Breast epithelium (tissue), 3 donors: ENCODE measurements around the gene SYNCRIP.
A peak's percentile ranks its signal among the peaks of the same experiment; 100 is the strongest.

Source experiments
- CTCF ChIP-seq, 3 donors: fragments of 450-650 bp; IDR thresholded peaks; one replicate each; pipeline ENCODE4 v1.5.1; 2016 to 2017; ENCODE audit warnings: antibody characterized with exemption in 3 of 3, mild to moderate bottlenecking in 3 of 3, moderate library complexity in 3 of 3
- POLR2A ChIP-seq: fragments of 450-650 bp; IDR thresholded peaks from one replicate; pipeline ENCODE4 v1.6.1; 2016; ENCODE audit warnings: antibody characterized with exemption, mild to moderate bottlenecking, moderate library complexity
- POLR2AphosphoS5 ChIP-seq, 3 donors: sonication (generic); formaldehyde crosslinking; IDR thresholded peaks; one replicate each; pipeline ENCODE4 v1.6.1; 2017; ENCODE audit warnings: antibody characterized with exemption in 3 of 3

DNA sequence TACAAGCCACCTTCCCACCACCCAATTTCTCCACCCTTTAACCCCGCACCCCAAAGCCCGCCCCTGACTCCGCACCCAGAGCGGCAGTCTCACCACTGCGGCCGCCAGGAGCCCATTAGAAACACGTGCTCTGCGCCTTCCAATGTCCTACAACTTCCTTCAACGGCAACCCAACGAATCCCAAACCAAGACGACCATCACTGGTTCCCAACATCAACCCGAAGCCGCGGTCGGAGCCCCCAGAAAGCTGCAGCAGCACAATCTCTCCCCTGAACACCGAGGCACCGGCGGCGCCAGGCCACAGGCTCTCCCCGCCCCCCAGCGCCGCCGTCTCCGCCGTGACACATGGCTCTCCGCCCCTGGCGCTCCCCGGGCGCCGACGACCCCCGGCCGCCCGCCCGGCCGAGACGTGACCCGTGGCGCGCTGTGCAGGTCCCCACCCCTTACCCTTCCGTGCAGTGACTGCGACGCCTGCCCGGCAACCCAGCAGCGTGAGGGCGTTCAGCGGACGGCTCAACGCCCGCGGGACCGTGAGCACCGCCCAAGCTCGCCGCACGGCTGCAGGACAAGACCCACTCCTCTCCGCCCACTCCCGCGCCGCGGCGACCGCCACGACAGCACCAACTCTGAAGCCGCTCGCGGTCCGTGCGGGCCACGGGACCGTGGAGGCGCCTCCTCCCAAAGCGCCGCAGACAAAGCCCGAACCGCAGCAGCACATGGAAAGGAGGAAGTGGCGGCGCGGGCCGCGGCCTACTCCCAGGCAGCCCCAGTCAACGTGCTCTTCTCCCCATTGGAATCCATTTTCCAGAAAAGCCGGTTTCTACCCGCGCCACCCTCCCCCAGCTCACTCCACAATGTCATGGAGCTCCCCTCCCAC is 551 bp downstream of the SYNCRIP start:
- no peak for TF ChIP-seq CTCF (IDR thresholded peaks at IDR 0.05)
- peak in 2 of 3 donors; percentile 8 to 11 for TF ChIP-seq POLR2AphosphoS5 (IDR thresholded peaks at IDR 0.05)
- no peak for TF ChIP-seq POLR2A
